ENCODE data around the gene CLPX. TPM values are rescaled to one million over a fixed set of nuclear protein-coding genes. Genes with fewer than 3 reads are reported as not detected.
"Not testable (repeated sequence)": the region's sequence is repeated elsewhere in the genome, so short reads cannot be mapped to it uniquely, and the experiment has no call there.

The CLPX gene
- polyA plus RNA-seq, 1 donor from 2014 or later: 31.4 TPM

DNA sequence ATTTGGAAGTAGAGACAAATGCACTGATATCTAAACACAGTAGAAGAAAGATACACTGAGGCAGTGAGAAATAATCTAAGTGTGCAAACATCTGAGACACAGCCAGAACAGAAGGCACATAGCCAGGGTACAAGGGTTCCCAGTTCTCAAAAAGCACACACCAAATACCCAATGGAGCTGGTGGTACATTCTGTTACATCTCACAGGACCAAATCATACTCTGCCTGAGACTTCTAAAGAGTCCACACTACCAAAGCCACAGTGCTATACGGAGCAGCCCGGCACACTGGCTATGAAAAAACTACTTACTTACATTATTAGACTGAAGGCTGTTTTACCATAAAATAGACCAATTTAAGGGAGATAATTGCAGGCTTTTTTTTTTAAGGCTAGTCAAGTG lies 19.3 kb downstream of the CLPX start:
- Mint-ChIP-seq H3K9me3 (no peaks in the 10 kb centered on the region), H3K36me3 (no peaks in the 10 kb centered on the region), H3K4me1 (no peaks in the 10 kb centered on the region), H3K27me3 (no peaks in the 10 kb centered on the region), H3K4me3 (no peak overlapping the region), H3K27ac (no peak overlapping the region)

DNA sequence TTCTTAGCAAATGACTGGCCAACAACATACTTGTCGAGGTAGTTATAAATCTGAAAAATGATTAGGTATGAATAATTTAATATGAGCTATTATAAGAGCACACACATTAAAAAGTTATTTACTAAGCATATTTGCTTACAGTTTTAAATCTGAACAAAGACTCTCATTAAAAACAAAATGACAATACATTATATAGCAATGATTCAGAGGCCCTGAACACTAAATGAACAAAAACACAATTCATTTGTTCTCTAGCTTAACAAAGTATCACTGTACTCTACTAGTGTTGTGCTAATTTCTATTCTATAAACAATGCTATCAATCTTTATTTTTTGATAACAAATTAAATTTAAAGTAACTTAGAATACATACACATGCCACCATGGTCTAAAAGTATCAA lies 21.0 kb downstream of the CLPX start:
- Mint-ChIP-seq H3K27ac (no peak overlapping the region), H3K4me1 (no peaks in the 10 kb centered on the region), H3K36me3 (no peaks in the 10 kb centered on the region), H3K9me3 (no peaks in the 10 kb centered on the region), H3K27me3 (no peaks in the 10 kb centered on the region), H3K4me3 (no peak overlapping the region)

DNA sequence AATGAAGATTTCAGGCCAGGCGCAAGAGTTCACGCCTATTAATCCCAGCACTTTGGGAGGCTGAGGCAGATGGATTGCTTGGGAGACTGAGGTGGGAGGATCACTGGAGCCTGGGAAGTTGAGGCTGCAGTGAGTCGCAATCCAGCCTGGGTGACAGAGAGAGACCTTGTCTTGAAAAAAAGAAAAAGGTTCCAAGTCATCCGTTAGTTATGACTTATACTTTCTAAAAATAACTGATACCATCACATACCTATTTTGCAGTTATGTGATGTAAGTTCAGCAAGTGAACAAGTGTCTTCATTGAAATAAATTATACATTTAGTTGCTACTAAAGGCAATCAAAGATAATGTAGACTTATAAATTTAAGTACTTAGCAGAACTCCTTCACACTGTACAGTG lies 22.1 kb downstream of the CLPX start:
- Mint-ChIP-seq H3K36me3 (no peaks in the 10 kb centered on the region), H3K27ac (no peak overlapping the region), H3K4me1 (no peaks in the 10 kb centered on the region), H3K9me3 (no peaks in the 10 kb centered on the region), H3K27me3 (no peaks in the 10 kb centered on the region), H3K4me3 (no peak overlapping the region)

- H3K27ac Mint-ChIP-seq: no peak overlapping the region
- no peaks in the 10 kb centered on the region for H3K36me3 Mint-ChIP-seq
- H3K4me3 Mint-ChIP-seq: no peak overlapping the region
- no peaks in the 10 kb centered on the region for H3K27me3 Mint-ChIP-seq
- no peaks in the 10 kb centered on the region for H3K4me1 Mint-ChIP-seq
- no peaks in the 10 kb centered on the region for H3K9me3 Mint-ChIP-seq
These were observed 28.4 kb downstream of the CLPX start for GRCh38 chr15:65156692-65157091.

- Mint-ChIP-seq H3K27me3 (no peaks in the 10 kb centered on the region), H3K9me3 (no peaks in the 10 kb centered on the region), H3K36me3 (peaks cover 2% of the 10 kb centered on the region), H3K4me3 (no peak overlapping the region), H3K4me1 (no peaks in the 10 kb centered on the region), H3K27ac (peak overlapping the region in 1 of 3 donors; percentile 63)
These were observed 30.4 kb downstream of the CLPX start for GRCh38 chr15:65154720-65155119.

GRCh38 chr15:65147902-65148301 lies 37.2 kb downstream of the CLPX start:
- no peak overlapping the region for H3K4me3 Mint-ChIP-seq
- no peak overlapping the region for H3K27ac Mint-ChIP-seq
- peaks cover 8% of the 10 kb centered on the region for H3K36me3 Mint-ChIP-seq
- no peaks in the 10 kb centered on the region for H3K9me3 Mint-ChIP-seq
- H3K4me1 Mint-ChIP-seq: peaks cover 0 to 1% (median 0%) of the 10 kb centered on the region in 3 donors
- no peaks in the 10 kb centered on the region for H3K27me3 Mint-ChIP-seq

- Mint-ChIP-seq H3K4me1 (peaks cover 0 to 2% (median 0%) of the 10 kb centered on the region in 3 donors), H3K27ac (no peak overlapping the region)
These were observed 38.7 kb downstream of the CLPX start for GRCh38 chr15:65146438-65146837.

DNA sequence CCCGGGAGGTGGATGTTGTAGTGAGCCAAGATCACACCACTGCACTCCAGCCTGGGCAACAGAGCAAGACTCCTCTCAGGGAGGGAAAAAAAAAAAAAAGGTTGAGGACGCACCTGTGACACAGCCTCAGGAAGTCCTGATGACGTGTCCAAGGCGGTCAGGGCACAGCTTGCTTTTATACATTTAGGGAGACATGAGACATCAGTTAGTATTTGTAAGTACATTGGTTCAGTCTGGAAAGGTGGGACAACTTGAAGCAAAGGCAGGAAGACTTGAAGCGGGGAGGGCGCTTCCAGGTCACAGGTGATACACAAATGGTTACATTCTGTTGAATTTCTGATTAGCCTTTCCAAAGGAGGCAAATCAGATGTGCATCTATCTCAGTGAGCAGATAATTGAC lies 46.5 kb downstream of the CLPX start:
- not testable (repeated sequence) for H3K9me3 Mint-ChIP-seq, H3K36me3 Mint-ChIP-seq, H3K27me3 Mint-ChIP-seq, H3K4me3 Mint-ChIP-seq, H3K4me1 Mint-ChIP-seq, H3K27ac Mint-ChIP-seq

More at GRCh38 chr15:65146438-65146837, 38.7 kb downstream of the CLPX start:
- Mint-ChIP-seq H3K36me3 (peaks cover 7% of the 10 kb centered on the region), H3K9me3 (no peaks in the 10 kb centered on the region), H3K27me3 (no peaks in the 10 kb centered on the region), H3K4me3 (no peak overlapping the region)

DNA sequence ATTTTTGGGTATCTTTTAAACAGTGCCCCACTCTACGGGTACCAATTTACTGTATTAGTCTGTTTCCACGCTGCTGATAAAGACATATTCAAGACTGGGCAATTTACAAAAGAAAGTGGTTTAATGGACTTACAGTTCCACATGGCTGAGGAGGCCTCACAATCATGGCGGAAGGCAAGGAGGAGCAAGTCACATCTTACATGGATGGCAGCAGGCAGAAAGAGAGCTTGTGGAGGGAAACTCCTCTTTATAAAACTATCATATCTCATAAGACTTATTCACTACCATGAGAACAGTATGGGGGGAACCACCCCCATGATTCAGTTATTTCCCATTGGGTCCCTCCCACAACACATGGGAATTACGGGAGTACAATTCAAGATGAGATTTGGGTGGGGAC lies 47.2 kb downstream of the CLPX start:
- not testable (repeated sequence) for H3K36me3 Mint-ChIP-seq, H3K4me1 Mint-ChIP-seq, H3K27me3 Mint-ChIP-seq, H3K9me3 Mint-ChIP-seq
- Mint-ChIP-seq H3K27ac (peak overlapping the region in 1 of 3 donors; percentile 33), H3K4me3 (peak overlapping the region in 1 of 4 donors; percentile 26)

DNA sequence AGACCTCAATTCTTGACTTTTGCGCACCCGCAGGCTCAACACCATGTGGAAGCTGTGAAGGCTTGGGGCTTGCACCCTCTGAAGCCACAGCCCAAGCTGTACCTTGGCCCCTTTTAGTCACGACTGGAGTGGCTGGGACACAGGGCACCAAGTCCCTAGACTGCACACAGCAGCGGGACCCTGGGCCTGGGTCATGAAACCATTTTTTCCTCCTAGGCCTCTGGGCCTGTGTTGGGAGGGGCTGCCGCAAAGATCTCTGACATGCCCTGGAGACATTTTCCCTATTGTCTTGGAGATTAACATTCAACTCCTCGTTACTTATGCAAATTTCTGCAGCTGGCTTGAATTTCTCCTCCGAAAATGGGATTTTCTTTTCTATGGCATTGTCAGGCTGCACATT lies 48.1 kb downstream of the CLPX start:
- not testable (repeated sequence) for H3K27me3 Mint-ChIP-seq, H3K36me3 Mint-ChIP-seq, H3K4me1 Mint-ChIP-seq, H3K9me3 Mint-ChIP-seq
- Mint-ChIP-seq H3K4me3 (peak overlapping the region in 1 of 4 donors; percentile 26), H3K27ac (peak overlapping the region in 1 of 3 donors; percentile 33)

GRCh38 chr15:65134538-65134937 lies 50.6 kb downstream of the CLPX start:
- H3K4me3 Mint-ChIP-seq: peak overlapping the region in 3 of 4 donors; percentile 82 to 98 (median 97)
- peaks cover 2% of the 10 kb centered on the region for H3K36me3 Mint-ChIP-seq
- peaks cover 4 to 8% (median 5%) of the 10 kb centered on the region in 3 donors for H3K9me3 Mint-ChIP-seq
- H3K27ac Mint-ChIP-seq: peak overlapping the region in 1 of 3 donors; percentile 98
- no peaks in the 10 kb centered on the region for H3K27me3 Mint-ChIP-seq
- peaks cover 14 to 17% (median 15%) of the 10 kb centered on the region in 3 donors for H3K4me1 Mint-ChIP-seq

GRCh38 chr15:65133548-65134200 lies 51.5 kb downstream of the CLPX start, which contains the start of gene PDCD7:
PDCD7 (minus strand) TSS chr15:65133808; CDS start chr15:65133781, 27 bp downstream.
- peaks cover 2% of the 10 kb centered on the region for H3K36me3 Mint-ChIP-seq
- H3K4me3 Mint-ChIP-seq: peak within 1 kb of the TSS; percentile 88 to 98 (median 96)
- H3K9me3 Mint-ChIP-seq: peaks cover 4 to 8% (median 5%) of the 10 kb centered on the region in 3 donors
- peaks cover 19 to 21% (median 20%) of the 10 kb centered on the region in 3 donors for H3K4me1 Mint-ChIP-seq
- no peaks in the 10 kb centered on the region for H3K27me3 Mint-ChIP-seq
- H3K27ac Mint-ChIP-seq: peak within 1 kb of the TSS; percentile 91 to 98 (median 95)

GRCh38 chr15:65132878-65133547 lies 52.1 kb downstream of the CLPX start:
- H3K4me3 Mint-ChIP-seq: peak overlapping the region; percentile 88 to 98 (median 96)
- H3K36me3 Mint-ChIP-seq: peaks cover 4% of the 10 kb centered on the region
- H3K27ac Mint-ChIP-seq: peak overlapping the region; percentile 86 to 95 (median 91)
- H3K9me3 Mint-ChIP-seq: peaks cover 4 to 8% (median 5%) of the 10 kb centered on the region in 3 donors
- H3K27me3 Mint-ChIP-seq: no peaks in the 10 kb centered on the region
- H3K4me1 Mint-ChIP-seq: peaks cover 20 to 21% (median 21%) of the 10 kb centered on the region in 3 donors

DNA sequence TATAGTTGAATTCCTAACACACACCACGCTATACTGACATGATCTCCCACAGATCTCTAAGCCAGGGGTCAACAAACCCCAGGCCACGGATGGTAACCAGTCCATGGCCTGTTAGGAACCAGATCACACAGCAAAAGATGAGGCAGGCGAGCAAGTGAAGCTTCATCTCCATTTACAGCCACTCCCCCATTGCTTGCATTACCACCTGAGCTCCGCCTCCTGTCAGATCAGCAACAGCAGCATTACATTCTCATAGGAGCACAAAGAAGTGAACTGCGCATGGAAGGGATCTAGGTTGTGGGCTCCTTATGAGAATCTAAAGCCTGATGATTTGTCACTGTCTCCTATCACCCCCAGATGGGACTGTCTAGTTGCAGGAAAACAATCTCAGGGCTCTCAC lies 54.2 kb downstream of the CLPX start:
- peaks cover 0 to 2% (median 0%) of the 10 kb centered on the region in 3 donors for H3K9me3 Mint-ChIP-seq
- H3K27ac Mint-ChIP-seq: peak overlapping the region in 1 of 3 donors; percentile 59
- no peaks in the 10 kb centered on the region for H3K27me3 Mint-ChIP-seq
- peak overlapping the region in 3 of 4 donors; percentile 9 to 61 (median 43) for H3K4me3 Mint-ChIP-seq
- H3K36me3 Mint-ChIP-seq: peaks cover 5% of the 10 kb centered on the region
- H3K4me1 Mint-ChIP-seq: peaks cover 20 to 23% (median 23%) of the 10 kb centered on the region in 3 donors

- Mint-ChIP-seq H3K27ac (no peak overlapping the region), H3K27me3 (no peaks in the 10 kb centered on the region), H3K9me3 (no peaks in the 10 kb centered on the region), H3K4me1 (no peaks in the 10 kb centered on the region), H3K4me3 (no peak overlapping the region), H3K36me3 (peaks cover 2% of the 10 kb centered on the region)
These were observed 69.6 kb downstream of the CLPX start for GRCh38 chr15:65115542-65115941.

- H3K36me3 Mint-ChIP-seq: peaks cover 2% of the 10 kb centered on the region
- no peaks in the 10 kb centered on the region for H3K4me1 Mint-ChIP-seq
- no peaks in the 10 kb centered on the region for H3K9me3 Mint-ChIP-seq
- H3K27me3 Mint-ChIP-seq: no peaks in the 10 kb centered on the region
- H3K27ac Mint-ChIP-seq: no peak within 1 kb of the TSS
- no peak within 1 kb of the TSS for H3K4me3 Mint-ChIP-seq
These were observed 70.1 kb downstream of the CLPX start, which contains the start of gene UBAP1L for GRCh38 chr15:65115086-65115485. UBAP1L (minus strand) TSS chr15:65115200; CDS start chr15:65106215, 8,985 bp downstream.

All from IgD-negative memory B cell (primary cell).